HG02884 (cell line): Measurements from ENCODE around the gene AUP1.

Experiments used
- ATAC-seq: cut with Tn5 transposase; IDR thresholded peaks from one replicate; pipeline ENCODE4 v1.9.1; 2021; ENCODE audit warnings: mild to moderate bottlenecking, moderate library complexity; ENCODE audit not compliant: unreplicated experiment

AUP1 gene

DNA sequence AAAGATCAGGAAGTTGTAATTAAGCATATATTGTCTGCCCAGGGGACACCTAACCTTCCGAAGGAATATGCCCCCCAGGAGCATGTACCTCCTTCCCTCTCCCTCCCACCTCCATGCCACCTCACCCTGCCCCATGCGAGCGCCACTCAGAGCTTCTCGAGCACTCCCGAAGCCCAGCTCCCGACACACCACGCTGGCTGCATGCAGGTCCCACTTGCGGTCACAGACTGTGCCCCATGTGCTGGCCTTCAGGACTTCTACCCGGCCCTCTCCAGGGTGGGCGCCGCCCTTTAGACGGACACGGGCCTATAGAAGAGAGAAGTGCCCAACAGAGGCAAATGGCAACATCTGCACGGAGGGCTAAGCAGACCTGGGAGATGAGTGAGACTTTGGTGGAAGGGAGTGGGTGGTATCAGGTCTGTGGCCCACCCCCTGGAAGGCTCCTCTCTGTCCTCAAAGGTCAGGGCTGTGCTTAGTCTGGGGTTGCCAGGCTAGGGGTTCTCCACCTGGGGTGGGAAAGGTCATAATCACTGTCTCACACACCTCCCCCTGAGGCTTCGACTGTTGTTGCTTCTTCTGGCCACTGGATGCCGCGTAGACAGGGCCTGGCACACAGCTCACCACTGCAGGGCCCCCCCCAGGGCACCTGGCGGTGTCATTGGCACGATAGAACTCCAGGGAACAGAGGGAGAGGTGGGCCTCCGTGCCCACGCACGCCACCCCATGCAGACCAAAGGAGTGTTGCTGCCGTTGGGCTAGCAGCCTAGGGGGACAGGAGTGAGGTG is 6.9 kb upstream of the AUP1 start:
- no peak for ATAC-seq

DNA sequence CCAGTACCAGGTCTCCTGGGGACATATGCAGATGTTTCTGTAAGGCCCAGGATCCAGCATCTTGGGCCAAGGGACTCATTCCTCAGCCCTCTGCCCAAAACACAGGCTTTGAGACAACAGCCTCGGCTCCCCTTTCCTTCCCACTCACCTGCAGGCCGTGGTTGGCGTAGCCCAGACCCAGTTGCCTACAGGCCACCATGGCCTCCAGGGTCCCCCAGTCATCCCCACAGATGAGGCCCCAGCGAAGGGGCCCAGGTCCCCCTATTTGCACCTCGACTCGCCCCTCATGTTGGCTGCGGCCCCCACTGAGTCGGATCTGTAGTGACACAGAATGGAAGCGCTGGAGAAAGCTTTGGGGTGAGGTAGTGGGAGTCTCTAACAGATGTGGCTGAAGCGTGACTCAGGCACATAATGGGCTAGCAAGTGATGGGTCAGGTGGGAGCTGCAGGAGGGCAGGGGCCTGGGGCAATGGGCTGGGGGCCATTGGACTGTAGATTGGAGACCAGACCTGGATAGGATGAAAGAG is 6.0 kb upstream of the AUP1 start:
- no peak for ATAC-seq

DNA sequence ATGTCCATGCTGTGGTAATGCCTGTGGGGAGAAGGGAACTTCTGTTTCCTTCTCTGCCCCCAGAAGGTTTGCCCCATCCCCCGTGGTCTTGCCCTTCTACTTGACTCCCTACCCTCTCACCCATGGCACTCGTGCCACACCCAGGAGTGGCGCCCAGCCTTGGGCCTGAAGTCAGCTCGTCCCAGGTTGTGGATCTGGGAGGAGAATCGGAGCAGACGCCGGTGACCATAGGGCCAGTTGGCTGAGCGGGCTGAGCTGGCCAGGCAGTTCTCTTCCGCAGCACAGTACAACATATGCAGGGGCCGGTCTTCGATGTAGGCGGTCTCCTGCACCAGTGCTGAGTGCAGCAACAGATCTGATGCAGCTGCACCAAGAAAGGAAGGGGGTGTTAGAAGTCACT is 4.9 kb upstream of the AUP1 start:
- ATAC-seq: no peak

DNA sequence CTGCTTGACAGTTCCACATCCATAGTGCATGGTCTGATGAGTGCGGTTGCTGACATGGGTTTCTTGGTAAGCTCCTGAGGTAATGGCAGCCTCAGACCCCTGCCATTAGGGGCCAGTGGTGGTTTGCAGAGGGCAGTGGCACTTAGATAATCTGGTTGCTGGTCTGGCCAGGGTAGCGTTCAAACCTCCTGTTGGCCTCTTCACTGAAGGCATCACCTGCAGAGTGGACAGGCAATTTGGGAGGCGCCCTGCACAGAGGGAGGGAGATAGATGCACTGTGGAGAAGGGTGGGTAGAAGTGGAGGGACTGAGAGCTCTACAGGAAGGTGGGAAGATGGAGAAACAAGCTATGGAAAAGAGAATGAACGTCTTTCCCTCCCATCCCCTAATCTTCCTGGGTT is 4.0 kb upstream of the AUP1 start:
- no peak for ATAC-seq

DNA sequence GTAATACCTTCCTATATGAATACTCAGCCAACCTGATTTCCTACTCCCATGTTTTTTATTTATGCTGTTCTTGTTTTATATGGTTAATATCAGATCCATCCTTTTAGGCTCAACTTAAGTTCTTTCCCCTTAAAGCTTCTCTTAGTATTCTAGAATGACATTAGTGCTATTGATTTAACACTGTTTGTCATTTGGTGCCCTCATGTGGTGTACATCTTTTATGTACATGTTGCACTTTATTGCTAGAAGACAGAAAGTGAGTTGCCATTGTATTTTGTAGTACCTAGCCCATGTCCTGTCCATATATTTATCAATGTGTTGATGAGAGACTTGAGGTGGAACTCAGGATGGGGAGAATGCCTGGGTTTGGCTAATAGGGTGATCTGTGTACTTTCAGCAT is 2.7 kb upstream of the AUP1 start:
- ATAC-seq: no peak

DNA sequence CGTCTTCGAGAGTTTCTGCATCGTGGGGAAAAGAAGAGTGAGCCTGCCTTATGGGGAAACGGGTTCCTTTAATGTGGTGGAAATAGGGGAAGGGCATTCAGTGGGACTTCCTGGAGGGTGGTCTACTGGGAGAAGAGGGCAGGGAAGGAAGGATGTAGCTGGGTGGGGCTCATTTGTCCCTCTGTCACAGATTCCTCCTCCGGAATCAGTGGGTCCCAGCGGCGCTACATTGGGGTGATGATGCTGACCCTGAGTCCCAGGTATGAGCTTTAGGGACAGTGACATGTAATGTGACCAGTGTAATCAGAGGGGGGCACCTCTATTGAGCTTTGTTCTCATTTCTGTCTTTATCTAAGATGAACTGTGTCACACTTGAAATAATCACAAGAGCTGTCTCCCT is 2.2 kb upstream of the AUP1 start:
- ATAC-seq: no peak

- no peak for ATAC-seq
Observed at GRCh38 chr2:74530239-74531187, 1.0 kb upstream of the AUP1 start.

DNA sequence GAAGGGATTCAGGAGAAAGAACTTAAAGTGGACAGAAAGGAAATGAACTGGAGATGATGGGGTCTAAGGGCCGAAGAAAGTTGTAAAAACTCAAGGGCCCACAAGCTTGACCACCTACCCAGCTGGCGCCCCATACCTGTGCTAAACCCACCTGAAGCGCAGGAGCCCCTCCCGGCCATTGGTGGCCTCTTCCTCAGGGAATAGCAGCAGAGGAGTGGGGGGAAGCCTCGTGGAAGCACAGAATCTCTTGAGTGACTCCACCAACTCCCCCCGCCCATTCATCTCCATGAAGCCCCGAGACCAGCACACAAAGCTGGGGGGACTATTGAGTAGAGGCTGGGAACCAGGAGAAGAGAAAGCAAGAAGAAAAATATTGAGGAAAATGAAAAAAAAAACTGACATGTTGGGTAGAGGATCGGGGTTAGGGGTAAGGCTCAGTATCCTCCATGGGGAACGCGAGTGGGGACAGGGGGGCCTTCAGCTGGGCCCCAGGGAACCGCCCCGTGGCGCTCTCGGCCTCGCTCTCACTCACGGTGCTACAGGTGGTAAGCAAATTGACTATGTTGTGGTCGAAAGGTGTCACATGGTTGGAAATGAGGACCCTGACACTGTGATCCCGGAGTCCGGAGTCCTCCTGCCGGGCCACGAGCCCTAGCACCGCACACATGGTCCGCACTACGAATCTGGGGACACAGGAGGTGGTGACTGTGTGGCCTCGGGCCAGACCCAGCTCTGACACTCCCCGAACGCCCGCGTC is 728 bp downstream of the AUP1 start:
- peak; percentile 3 for ATAC-seq

DNA sequence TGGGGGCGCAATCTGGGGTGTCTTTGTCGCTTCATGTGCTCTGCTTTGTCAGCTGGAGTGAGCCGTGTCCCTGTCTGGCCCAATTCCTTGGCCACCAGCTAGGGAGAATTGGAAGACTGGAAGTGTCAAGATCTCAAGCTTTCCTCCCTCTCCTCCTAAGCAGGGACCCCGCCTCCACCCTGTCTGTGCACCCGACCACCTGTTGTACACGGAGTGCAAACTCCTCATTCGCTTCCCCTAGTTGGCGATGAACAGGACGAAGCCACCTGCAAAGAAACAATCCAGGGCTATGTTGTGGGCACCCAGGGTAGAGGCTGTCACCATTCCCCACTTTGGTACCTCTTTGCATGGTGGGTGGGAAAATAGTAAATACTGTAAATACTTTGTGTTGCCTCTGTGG is 1.8 kb downstream of the AUP1 start:
- ATAC-seq: no peak

- ATAC-seq: no peak
Observed at GRCh38 chr2:74526649-74527230, 2.8 kb downstream of the AUP1 start.

- no peak for ATAC-seq
Observed at GRCh38 chr2:74525717-74526648, 3.5 kb downstream of the AUP1 start, which contains the start of gene DQX1. DQX1 (minus strand) TSS chr2:74526231; CDS start chr2:74525729, 502 bp downstream.

DNA sequence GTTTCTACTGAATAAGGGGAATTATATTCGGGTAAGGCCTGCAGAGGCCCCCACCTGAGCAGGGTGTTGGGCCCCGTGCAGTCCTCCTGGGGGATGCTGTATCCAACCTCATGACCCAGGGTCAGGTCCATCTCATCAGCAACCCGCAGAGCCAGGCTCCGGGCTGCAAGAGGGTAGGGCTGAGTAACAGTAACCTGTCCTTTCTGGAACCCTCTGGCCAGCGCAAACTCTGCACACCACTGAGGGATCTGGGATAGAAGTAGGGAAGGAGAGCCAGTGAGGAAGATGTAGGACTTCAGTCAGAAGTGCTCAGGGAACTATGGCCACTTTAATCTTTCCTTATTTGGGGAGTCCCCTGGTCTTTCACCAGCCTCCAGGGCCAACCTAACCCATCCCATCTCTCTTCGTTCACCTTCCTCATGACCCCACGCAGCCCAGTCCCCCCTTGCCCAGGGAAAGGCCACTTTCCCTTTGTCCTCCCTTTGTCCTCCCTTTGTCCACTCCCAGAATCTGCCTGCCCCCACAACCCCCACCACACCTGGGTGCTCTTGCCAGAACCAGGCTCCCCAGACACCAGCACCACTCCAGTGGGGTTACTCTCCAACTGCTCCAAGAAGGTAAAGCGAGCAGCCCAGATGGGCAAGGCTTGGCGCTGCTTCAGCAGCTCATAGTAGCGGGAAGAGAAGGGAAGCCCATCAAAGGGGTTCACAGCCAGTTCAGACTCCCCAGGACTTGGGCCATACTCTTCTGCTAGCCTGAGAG is 4.4 kb downstream of the AUP1 start:
- ATAC-seq: no peak

DNA sequence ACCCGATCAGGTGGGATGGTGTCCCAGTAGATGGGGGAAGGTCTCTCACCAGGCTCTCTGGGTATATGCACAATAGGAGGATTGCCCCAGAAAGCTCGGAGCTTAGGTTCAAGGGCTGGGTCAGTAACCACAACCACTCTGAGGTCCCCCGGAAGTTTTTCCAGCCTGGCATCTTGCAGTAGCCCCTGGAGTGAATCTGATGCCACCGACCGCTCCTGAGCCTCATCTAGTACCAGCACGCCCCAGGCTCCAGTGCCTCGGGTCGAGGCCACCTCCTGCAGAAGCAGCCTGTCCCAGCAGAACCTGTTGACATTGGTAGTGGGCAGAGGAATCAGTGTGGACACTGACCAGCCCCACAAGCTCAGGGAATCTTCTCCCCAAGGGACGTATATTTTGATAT is 5.5 kb downstream of the AUP1 start:
- no peak for ATAC-seq

DNA sequence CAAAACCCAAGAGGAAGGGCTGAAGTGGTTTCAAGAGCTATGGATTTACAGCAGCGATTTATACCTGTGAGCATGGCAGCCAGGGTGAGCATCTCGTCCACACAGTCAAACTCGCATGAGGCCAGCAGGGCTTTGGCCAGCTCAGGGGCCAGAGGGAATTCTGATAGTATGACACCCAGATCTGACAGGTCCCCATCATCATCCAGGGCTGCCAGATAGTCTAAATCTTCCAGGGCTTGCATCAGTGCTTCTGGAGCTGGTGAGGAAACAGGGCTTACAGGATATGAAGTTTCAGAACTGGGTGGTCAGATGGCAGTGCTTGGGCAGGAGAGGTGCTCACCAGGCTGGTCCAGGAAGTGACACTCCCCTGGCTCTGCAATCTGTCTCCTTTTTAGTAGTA is 7.0 kb downstream of the AUP1 start:
- no peak for ATAC-seq

DNA sequence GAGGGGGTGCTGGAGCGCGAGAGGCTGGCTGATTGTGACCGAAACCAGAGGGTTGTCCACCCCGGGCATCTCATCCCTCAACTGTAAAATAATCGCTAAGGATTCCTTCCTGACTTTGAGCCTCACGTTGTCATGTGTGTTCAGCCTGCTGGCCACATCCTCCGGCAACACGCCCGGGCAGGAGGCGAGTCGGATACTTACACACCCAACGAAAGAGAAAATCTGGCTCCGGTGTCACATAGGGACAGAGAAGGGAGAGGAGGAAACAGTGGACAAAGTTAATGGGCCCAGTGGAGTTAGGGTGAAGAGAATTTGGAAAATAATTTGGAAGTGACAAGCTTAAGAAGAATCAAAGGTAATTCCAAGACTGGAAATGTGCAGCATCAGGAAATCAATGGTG is 12.9 kb downstream of the AUP1 start:
- ATAC-seq: no peak

DNA sequence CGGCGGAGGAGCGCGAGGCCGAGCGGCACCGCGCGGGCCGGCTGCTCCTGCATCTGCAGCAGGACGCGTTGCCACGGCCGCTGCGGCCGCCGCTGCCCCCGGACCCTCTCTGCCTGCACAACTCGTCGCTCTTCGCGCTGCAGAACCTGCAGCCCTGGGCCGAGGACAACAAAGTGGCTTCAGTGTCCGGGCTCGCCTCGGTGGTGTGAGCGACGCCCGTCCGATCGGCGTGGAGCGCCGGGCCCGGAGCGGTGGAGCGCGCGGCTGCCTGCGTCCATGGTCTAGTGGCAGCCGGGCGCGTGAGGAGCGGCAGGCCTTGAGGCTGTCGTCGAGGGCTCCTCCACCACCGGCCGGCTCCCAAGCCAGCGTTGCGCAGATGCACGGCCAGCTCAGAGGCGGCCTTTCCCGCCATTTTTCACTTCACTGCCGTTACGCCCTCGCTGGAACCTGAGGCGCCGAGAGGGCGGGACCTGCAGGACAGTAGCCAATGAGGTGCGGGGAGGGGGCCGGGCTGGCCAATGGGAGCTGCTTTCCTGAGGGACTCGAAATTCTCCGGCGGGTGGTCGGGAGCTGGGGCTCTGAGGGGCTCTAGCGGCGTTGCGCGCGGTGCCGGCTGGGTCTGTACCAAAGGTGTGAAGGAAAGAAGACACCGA is 13.4 kb downstream of the AUP1 start:
- ATAC-seq: peak; percentile 73

- ATAC-seq: no peak
Observed at GRCh38 chr2:74515271-74515980, 14.1 kb downstream of the AUP1 start.
